Measurements from ENCODE around the gene ART5. TPM values are rescaled to one million over a fixed set of nuclear protein-coding genes. Genes with fewer than 3 reads are reported as not detected.

Gene ART5
- polyA plus RNA-seq, 2 of the 4 experiments (the other 2 are of a cell fraction): 0.08 to 0.30 TPM

DNA sequence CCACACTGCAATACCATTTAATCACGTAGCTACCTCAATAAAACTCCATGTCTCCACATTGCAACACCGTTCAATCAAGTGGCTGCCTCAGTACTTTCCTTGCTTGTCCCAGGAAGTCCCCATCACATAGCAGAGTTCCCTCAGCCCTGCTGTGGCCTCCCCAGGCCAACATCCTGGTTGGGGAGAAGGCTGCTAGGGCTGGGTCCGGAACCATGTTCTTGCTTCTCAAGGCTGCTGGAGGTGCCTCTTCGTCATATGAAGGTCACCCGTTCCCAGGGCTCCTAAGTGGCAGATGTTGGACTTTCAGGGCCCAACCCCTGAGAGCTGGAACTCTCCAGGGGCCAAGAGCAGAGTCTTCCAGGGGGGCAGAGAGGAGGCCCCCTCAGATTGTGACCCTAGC lies 3.3 kb downstream of the ART5 start:
- Histone ChIP-seq H3K4me2 (no peak overlapping the region), H3K4me3 (no peak overlapping the region), H3K27ac (no peak overlapping the region), H3K9me3 (no peaks in the 10 kb centered on the region), H3K4me1 (peaks cover 11% of the 10 kb centered on the region)
- 75% methylated on average over 3 of the region's 5 CpGs for WGBS (ENCODE audit: missing lambda C conversion rate)
- ChIA-PET CTCF (interaction anchor here (1.5 kb wide), 1 partner anchor 171 kb away, joined by 3 read pairs; no protein-coding TSS in a partner anchor), POLR2A (no interaction called here)
- DNase-seq (ENCODE audit: low read depth in 1 of 2, low spot score in 1 of 2) (no peak), ATAC-seq (no peak), FAIRE-seq (no peak)
- TF ChIP-seq ZC3H11A (IDR thresholded peaks at IDR 0.05) (no peak), TFCP2L1 (CRISPR knock-in tag; IDR thresholded peaks at IDR 0.05) (no peak), SMC3 (IDR thresholded peaks at IDR 0.05) (no peak), FOSL2 (IDR thresholded peaks at IDR 0.05) (no peak), FOSL2 (CRISPR knock-in tag; IDR thresholded peaks at IDR 0.05) (no peak), HOXA7 (CRISPR knock-in tag; IDR thresholded peaks at IDR 0.05) (no peak), GATA3 (IDR thresholded peaks at IDR 0.05; ENCODE audit: borderline replicate concordance) (no peak), BHLHE40 (IDR thresholded peaks at IDR 0.05; ENCODE audit: low read depth, low read length) (no peak), POLR2A (IDR thresholded peaks at IDR 0.05; ENCODE audit: low read length) (no peak), JUNB (IDR thresholded peaks at IDR 0.05) (no peak), CHD4 (IDR thresholded peaks at IDR 0.05; ENCODE audit: borderline replicate concordance) (no peak)
- TF ChIP-seq, protein P1, sequence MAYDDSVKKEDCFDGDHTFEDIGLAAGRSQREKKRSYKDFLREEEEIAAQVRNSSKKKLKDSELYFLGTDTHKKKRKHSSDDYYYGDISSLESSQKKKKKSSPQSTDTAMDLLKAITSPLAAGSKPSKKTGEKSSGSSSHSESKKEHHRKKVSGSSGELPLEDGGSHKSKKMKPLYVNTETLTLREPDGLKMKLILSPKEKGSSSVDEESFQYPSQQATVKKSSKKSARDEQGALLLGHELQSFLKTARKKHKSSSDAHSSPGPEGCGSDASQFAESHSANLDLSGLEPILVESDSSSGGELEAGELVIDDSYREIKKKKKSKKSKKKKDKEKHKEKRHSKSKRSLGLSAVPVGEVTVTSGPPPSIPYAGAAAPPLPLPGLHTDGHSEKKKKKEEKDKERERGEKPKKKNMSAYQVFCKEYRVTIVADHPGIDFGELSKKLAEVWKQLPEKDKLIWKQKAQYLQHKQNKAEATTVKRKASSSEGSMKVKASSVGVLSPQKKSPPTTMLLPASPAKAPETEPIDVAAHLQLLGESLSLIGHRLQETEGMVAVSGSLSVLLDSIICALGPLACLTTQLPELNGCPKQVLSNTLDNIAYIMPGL (CRISPR knock-in tag; IDR thresholded peaks at IDR 0.05; ENCODE audit: borderline replicate concordance): no peak

DNA sequence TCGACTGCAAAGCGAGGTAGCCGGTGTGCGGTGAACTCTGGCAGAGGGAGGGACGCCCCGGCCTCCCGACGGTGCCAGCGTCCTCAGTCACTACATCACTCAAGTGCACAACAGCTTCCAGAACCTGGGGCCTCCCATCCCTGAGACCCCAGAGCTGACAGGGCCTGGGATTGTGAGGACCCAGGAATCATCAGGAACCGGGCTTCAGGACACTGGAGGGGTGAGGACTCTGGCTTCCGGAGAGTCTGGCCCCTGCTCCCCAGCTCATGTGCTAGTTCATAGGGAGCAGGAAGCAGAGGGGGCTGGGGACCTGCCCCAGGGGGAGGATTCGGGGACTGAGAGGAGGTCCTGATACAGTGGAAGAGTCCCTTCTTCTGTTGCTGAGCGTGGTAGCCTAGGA lies 4.6 kb downstream of the ART5 start:
- CTCF ChIA-PET: interaction anchor here (1.7 kb wide), 1 partner anchor 10 kb away, joined by 6 read pairs; no protein-coding TSS in a partner anchor
- DNase-seq (ENCODE audit: low read depth in 1 of 2, low spot score in 1 of 2) (no peak), ATAC-seq (no peak), FAIRE-seq (no peak)
- Histone ChIP-seq H3K4me2 (no peak overlapping the region), H3K4me3 (no peak overlapping the region), H3K4me1 (no peaks in the 10 kb centered on the region), H3K9me3 (no peaks in the 10 kb centered on the region), H3K27ac (no peak overlapping the region)
- WGBS (ENCODE audit: missing lambda C conversion rate): 61% methylated on average over 7 of the region's 13 CpGs
- TF ChIP-seq EHMT2 (IDR thresholded peaks at IDR 0.05; ENCODE audit: low read depth): no peak
- no peak for TF ChIP-seq MYC (IDR thresholded peaks at IDR 0.05; ENCODE audit: borderline replicate concordance, low read length)
- no peak for TF ChIP-seq BHLHE40 (IDR thresholded peaks at IDR 0.05; ENCODE audit: low read depth, low read length)
- no peak for TF ChIP-seq RFX5 (IDR thresholded peaks at IDR 0.05)
- TF ChIP-seq PHF8 (IDR thresholded peaks at IDR 0.05; ENCODE audit: borderline replicate concordance, low read depth): no peak
- no peak for TF ChIP-seq CHD2 (IDR thresholded peaks at IDR 0.05; ENCODE audit: low read length, partially characterized antibody)
- TF ChIP-seq RCOR1 (IDR thresholded peaks at IDR 0.05; ENCODE audit: low read depth, low read length): no peak
- TF ChIP-seq, protein P2, sequence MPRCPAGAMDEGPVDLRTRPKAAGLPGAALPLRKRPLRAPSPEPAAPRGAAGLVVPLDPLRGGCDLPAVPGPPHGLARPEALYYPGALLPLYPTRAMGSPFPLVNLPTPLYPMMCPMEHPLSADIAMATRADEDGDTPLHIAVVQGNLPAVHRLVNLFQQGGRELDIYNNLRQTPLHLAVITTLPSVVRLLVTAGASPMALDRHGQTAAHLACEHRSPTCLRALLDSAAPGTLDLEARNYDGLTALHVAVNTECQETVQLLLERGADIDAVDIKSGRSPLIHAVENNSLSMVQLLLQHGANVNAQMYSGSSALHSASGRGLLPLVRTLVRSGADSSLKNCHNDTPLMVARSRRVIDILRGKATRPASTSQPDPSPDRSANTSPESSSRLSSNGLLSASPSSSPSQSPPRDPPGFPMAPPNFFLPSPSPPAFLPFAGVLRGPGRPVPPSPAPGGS (IDR thresholded peaks at IDR 0.05): no peak
- TF ChIP-seq JUN (IDR thresholded peaks at IDR 0.05): no peak
- TF ChIP-seq ZC3H11A (IDR thresholded peaks at IDR 0.05): no peak
- no peak for TF ChIP-seq ZFP36 (IDR thresholded peaks at IDR 0.05; ENCODE audit: borderline replicate concordance, partially characterized antibody)
- no peak for TF ChIP-seq RAD21 (conservative IDR thresholded peaks at IDR 0.05 in 1 of 2, IDR thresholded peaks at IDR 0.05 in 1 of 2)
- TF ChIP-seq, protein P3, sequence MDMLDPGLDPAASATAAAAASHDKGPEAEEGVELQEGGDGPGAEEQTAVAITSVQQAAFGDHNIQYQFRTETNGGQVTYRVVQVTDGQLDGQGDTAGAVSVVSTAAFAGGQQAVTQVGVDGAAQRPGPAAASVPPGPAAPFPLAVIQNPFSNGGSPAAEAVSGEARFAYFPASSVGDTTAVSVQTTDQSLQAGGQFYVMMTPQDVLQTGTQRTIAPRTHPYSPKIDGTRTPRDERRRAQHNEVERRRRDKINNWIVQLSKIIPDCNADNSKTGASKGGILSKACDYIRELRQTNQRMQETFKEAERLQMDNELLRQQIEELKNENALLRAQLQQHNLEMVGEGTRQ (IDR thresholded peaks at IDR 0.05): no peak
- TF ChIP-seq SREBF2 (IDR thresholded peaks at IDR 0.05): no peak
- TF ChIP-seq, protein P4, sequence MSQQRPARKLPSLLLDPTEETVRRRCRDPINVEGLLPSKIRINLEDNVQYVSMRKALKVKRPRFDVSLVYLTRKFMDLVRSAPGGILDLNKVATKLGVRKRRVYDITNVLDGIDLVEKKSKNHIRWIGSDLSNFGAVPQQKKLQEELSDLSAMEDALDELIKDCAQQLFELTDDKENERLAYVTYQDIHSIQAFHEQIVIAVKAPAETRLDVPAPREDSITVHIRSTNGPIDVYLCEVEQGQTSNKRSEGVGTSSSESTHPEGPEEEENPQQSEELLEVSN (IDR thresholded peaks at IDR 0.05; ENCODE audit: borderline replicate concordance, low read depth): no peak
- no peak for TF ChIP-seq MAZ (IDR thresholded peaks at IDR 0.05; ENCODE audit: borderline replicate concordance, low read depth, low read length)
- POLR2A ChIA-PET: no interaction called here
